HG02870 (cell line): ENCODE measurements around the gene ENOX1.

ENCODE experiments used
- ATAC-seq: cut with Tn5 transposase; IDR thresholded peaks from one replicate; pipeline ENCODE4 v1.9.1; 2021; ENCODE audit warnings: mild to moderate bottlenecking, moderate library complexity; ENCODE audit not compliant: unreplicated experiment

The ENOX1 gene

DNA sequence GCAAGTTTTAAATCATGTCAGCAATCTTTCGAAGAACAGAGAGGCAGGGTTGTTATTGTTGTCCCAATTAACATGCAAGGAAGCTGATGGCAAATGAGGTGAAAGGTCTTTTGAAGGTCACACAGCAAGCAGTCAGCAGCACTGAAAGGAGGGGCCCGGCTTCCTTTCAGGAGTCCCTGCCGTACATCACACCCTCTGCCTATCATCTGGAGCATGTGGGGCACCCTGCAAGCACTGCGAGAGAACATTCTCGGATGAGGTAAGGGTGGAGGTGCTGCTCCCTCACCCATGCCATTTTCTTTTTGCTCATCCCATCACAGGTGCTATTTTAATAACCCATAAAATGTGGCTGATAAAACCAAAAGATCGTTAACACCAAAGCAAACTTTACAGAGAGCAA, 111.2 kb downstream of the ENOX1 start:
- ATAC-seq: no peak

DNA sequence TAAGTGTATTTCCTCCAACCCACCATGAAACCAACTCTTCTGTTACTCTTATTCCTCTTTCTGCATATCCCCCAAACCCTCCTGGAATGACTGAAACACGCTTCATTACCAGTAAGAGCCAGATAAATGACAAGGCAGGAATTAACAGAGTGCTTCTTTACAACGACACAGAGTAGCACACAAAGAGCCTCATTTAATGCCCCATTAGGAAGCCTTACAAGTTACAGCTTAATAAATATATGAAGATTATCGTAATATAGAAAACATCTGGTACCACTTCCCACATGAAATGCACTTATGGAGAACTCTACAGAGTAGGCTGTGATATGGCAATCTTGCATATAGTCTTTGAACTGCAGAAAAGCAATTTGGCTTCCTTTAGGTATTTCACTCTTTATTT, 116.8 kb downstream of the ENOX1 start:
- ATAC-seq: no peak

DNA sequence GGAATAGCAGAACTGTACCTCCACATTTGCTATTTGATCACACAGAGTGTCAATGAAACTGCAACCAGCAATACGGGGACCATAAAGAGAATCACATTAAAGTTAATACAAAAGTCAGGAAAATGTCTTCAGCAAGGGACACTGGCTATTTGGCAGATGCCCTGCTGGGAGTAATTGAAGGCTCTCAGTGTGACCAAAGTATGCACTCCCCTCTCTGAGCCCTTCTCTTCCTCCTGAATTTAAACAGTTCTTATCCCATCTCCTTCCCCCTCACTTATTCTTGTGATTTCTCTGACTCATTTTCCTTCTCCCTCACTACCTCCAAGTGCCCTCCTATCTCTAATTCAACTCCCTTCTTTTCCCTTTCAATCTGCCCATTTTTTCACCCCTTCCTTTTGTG, 117.7 kb downstream of the ENOX1 start:
- no peak for ATAC-seq

DNA sequence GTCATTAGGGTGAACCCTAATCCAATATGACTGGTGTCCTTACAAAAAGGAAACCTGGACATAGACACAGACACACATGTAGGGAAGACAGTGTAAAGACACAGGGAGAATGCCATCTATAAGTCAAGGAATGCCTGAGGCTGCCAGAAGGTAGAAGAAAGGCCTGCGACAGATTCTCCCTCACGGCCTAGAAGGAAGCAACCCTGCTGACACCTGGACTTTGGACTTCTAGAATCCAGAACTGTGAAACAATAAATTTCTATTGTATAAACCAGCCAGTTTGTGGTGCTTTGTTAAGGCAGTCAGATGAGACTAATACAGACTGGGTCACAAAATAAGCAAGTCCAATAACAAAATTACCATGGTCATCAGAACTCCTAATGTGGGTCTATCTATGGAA, 120.4 kb downstream of the ENOX1 start:
- no peak for ATAC-seq

DNA sequence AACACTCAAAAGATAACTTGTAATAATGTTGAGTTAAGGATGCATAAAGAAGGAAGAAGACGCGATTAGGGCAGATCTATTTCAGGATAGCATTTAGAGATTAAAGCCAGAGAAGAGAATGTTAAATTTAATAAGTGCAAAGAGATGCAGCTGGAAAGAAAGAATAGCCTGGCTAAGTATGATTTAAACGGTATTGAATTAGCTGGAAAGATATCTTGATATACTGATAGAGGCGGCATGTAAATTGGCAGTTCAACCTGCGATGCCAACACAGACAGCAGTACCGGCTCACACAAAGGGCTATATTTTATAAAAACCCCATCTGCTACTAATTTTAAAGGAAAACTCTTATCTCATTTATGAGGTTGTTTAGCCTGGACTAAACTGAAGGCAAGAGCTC, 121.4 kb downstream of the ENOX1 start:
- ATAC-seq: no peak

DNA sequence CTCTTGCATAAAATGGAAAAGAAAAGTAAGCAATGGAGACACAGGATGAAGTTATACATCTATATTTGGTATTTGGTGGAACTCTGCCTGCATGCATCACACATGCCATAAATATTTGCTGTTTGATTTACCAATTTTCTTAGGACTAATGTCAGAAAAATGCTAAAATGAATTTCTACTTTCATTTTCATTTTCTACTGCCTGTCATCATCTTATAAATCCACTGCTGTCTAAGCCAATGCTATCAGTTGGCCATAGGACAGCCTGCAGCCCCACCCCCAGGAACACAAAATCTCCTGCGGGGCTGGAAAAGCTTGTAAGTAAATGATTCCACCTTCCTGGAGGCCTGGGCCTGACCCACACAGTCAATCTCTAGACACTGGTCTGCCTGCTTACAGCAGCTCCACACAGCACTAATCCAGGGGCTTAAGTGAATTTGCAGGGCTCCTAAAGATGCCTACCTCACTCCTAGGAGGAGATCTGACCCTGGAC, 122.0 kb downstream of the ENOX1 start:
- no peak for ATAC-seq

DNA sequence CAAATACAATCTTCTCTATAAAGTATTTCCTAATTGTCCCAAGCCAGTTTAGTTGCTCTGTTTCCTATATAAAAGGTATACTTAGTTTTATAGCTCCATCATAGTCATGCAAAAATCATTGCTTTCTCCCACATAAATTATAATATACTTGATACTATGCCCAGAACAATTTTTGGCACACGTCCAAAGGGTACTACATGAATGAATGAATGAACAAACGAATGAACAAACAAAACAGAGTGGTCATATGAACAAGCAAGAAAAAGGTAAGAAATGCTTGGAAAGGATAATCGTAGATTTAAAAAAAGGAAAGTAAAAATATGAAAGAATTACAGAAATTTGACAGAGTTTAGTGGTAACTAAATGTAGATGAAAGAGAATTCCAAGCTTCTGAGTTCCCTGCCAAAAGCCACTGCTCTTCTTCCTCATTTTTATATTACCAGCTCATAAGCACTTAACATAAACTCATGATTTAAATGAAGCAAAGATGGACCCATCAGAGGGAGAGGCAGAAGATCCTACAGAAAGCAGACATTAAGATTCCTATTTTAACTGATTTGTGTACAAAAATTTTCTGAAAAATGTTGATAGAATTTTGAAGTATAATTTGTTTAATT, 123.2 kb downstream of the ENOX1 start:
- no peak for ATAC-seq

DNA sequence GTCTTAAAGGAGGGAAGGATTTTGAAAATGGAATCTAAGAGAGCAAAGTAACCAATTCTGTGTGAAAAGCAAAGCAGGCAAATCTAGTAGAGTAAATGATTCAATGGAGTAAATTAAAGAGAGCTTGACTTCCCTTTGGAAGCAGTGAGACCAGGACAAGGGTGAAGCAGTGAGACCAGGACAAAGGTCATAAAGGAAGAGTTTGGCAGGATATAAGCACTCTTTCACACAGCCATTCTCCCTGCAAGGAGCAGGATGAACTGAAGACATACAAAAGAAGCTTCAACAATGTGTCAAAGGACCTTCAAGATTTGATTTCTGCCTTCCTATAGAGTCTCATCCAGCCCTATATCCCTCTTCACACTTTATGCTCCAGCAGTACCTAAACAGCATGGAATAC, 123.8 kb downstream of the ENOX1 start:
- no peak for ATAC-seq

DNA sequence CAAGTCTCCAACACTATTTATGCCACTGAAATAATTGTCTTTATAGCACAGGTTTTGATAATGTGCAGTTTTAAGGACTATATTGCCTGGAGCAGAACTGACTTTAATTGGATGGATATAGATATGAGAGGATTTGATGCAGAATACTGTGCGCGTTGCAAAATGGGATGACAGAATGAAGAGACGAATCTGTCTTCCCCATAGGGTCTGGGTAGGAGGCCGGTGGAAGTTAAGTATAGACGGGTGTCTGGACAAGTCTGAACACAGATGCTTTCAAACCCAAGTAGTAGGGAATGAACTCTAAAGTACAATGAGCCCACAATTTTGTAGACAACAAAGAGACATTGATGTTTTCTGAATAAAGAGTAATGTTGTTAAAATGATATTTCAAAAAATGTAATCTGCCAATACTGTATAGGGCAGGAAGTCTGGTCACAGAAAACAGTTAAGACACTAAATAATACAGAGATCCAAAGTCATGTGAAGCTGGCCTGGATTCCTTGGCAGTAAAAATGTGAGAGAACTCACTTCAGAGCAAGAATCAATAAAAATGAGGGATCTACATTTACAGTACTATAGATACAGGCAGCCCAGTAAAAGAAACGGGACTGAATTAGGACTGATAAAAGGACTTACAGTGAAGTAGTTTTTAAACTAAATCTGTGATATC, 125.5 kb downstream of the ENOX1 start:
- no peak for ATAC-seq

DNA sequence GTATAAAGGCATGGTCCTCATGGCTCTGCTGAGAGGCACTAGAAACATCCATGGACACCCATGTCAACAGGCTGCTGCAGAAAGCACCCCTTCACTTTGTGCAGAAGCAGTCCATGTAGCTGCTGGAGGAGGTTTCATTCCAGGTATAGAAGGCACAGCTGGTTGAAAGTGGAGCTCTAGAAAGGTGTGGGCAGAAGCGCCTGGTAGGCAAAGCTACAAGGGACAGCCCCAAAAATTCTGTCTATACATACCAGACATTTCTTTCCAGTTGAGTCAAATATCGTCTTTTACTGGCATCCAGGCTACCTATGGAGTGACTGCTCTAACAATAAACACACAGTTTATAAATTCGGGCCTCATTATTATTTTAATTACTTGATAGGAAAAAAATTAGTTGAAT, 129.3 kb downstream of the ENOX1 start:
- no peak for ATAC-seq

DNA sequence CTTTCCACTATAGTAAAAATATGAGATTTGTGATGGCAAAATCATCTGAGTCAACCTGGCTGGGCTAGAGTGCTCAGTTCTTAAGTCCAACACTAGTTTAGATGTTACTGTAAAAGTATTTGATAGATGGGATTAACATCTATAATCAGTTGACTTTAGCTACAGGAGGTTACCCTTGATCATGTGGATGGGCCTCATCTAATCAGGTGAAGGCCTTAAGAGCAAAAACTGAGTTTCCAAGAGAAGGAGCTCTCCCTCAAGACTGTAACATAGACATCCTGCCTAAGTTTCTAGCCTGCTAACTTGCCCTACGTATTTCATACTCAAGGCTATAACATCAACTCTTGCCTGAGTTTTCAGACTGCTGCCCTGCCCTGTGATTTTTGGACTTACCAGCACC, 132.8 kb downstream of the ENOX1 start:
- no peak for ATAC-seq

DNA sequence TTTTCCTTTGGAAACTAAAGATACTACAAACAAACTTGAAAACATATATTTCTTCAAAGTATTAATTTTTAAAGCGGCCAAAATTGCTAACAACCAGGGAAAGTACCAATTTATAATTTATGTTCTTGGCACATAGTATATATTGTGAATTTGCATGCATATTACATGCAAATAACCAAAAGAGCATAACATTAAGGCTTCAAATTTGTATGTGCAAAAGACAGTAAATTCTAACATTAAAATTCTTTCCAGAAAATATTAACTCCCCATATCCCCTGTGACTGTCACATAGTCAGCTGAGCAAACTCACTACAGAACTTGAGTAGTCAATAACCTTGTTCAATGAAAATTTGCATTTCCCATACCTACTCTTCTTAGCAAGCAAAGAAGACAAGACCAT, 133.4 kb downstream of the ENOX1 start:
- no peak for ATAC-seq

DNA sequence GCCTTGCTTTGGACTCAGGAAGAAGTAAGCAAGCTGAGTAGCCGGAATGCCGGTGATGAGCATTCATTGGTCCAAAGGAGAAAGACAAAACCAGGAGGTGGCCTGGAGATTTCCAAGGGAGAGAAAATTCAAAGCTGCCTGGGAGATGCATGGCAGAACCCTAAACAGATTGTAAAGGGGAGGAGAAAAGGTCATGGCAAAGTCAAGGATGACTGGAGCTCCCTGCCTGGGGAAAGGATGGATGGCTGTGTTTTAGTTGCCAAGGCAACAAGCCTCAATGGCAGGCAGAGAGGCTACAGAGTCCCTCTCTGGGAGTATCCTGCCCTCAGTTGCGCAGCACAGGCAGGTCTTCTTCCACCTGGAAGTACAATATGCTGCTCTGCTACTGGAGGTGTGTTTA, 134.0 kb downstream of the ENOX1 start:
- ATAC-seq: no peak

DNA sequence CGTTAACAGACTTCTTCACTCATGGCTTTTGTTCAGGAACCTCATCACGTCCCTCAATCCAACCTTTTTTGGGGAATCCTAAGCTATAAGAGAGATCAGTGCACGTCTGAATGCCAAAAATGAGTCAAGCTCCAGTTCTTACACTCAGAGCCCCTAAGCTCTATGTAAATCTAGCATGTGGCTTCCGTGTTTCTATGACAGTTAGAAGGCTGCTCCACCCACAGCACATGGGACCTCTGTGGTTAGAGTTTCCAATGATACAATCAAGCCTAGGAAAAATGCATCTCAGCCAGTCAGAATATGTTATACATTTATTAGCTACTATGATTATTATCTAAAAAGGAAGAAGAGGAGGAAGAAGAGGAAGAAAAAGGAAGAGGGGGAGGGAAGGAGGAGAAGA, 135.9 kb downstream of the ENOX1 start:
- ATAC-seq: no peak

DNA sequence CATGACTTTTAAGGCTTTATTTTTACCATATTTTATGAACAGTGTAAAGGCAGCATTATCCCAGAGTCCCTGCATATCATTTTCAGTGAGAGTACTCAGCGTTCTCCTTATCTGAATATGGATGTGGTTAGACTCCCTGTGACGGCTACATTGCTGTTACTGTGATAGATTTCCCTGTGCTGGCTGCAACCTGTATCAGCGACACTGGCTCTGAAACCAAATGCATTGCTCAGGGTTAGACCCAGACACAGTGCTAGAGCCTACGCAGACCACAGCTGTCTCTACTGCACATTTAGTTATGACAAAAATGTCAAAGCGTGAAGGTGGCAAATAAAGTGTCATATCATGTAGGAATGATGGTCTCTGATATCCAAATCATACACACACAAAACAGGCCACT, 138.0 kb downstream of the ENOX1 start:
- no peak for ATAC-seq

DNA sequence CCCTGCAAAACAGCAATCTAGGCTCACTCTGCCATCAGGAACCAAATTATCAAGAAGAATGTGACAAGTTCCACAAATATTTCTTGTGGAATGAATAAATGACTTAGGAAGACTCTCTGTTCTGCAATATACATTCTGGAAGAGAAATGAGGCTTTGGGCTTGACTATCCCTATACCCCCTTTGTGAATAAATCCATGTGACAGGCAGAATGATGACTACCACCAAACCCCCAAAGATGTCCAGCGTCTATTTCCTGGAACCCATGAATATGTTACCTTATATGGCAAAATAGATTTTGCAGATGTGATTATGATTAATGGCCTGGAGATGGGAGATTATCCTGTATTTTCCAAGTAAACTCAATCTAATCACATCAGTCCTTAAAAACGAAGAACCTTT, 139.3 kb downstream of the ENOX1 start:
- ATAC-seq: no peak

DNA sequence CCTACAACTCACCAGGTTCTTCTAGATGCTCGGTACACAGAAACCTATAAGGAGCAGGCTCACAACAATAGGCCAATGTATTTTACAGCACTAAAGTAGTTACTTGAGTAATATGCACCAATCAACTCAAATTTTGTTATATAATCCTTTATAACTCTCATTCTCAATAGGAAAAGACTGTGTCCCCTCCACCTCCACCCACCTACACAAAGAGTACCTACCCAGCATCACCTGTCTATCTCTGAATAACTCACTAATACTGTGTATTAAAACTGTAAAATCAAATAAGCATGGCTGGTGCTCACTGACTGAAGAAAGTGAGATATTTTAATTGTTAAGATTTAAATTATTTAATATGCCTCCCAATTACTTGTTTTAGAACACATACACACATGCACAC, 146.3 kb downstream of the ENOX1 start:
- no peak for ATAC-seq

DNA sequence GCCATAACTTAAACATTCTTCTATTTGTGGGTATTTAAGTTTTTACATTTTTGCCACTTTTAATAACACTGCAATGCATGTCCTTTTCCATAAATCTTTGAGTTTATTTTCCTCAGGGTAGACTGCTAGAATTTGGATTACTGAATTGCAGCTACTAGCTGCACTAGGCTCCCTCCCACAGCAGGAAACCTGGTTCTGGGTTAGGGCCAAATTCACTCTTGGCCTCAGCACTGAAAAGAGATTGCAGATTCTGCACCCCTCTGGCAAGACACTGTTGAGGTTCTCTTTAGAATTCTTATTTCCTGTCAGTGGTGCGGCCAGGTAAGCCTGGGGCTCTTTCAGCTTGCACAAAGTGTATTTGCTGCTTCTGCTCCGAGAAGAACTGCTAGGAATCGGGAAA, 155.7 kb downstream of the ENOX1 start:
- ATAC-seq: no peak

DNA sequence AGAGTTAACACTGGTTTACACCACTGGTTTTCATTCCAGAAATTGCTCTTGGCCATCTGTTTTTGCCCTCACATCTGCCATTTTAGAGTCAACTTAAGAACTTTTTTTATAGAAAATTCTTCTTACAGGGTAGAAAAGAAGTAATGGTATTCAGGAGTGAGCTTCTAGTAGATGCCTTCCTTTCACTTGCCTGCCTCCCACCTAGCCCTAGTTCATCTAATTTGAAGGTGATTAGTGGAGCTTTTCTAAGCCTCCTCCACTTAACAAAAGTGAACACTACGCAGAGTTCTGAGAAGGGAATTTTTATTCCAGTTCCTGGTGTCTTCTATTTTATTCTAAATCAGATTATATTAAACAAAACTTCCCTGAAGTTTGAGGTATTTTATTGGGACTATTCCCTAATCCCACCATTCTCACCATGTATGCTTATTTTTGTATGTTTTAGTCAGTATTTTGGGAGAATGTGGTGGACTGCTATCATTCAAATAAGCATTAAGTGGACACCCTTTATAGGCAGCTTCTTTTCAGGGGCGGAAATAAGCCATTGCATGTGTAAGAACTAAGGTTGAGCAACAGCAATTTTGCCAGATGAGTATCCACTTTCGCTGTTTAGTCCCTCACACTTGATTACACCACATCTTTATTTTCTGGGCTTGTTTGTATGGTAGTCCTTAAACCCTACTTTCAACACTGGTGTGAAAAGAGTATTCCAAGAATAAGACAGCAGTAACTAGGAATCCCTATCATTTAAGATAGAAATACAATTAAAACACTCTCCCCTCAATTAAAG, 156.9 kb downstream of the ENOX1 start:
- no peak for ATAC-seq

DNA sequence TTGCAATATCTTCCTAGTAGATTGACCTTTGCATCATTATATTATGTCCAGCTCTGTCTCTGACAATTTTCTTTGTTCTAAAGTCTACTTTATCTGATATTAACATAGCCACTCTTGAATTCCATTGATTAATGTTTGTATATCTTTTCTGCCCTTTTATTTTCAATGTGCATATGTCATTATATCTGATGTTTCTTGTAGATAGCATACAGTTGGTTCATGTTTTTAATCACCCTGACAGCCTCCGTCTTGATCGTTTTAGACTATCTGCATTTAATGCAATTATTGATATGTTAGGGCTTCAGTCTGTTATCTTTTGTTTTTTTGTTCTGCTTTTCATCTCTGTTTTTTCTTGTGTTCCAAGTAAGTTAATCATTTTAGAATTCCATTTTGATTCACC, 159.8 kb downstream of the ENOX1 start:
- no peak for ATAC-seq

DNA sequence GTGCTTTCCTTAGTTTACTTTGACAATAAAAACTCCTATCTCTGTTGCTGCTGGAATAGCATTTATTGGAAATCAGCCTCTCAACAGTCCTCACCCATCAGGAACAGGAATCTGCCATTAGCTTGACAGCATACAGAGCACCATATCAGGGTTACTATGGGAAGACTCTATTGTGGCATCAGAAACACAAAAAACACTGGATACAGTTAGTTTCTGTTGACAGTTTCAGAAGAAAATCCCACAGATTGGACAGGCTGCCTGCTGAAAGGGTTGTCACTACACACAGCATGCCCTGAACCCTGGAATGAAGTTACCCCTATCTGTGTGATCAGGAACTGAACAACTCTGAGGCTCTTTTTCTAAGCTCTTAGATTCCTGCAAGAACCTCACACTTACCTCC, 172.7 kb downstream of the ENOX1 start:
- no peak for ATAC-seq
